Activated CD4-positive, alpha-beta T cell treated with anti-CD3 and anti-CD28 coated beads for 48 hours (primary cell): ENCODE measurements around the gene NT5M.
"Not testable (repeated sequence)": the region's sequence is repeated elsewhere in the genome, so short reads cannot be mapped to it uniquely, and the experiment has no call there.

Source experiments
- DNase-seq: peaks from one replicate; pipeline ENCODE4 v3.0.0-alpha.2; 2020

Gene NT5M

DNA sequence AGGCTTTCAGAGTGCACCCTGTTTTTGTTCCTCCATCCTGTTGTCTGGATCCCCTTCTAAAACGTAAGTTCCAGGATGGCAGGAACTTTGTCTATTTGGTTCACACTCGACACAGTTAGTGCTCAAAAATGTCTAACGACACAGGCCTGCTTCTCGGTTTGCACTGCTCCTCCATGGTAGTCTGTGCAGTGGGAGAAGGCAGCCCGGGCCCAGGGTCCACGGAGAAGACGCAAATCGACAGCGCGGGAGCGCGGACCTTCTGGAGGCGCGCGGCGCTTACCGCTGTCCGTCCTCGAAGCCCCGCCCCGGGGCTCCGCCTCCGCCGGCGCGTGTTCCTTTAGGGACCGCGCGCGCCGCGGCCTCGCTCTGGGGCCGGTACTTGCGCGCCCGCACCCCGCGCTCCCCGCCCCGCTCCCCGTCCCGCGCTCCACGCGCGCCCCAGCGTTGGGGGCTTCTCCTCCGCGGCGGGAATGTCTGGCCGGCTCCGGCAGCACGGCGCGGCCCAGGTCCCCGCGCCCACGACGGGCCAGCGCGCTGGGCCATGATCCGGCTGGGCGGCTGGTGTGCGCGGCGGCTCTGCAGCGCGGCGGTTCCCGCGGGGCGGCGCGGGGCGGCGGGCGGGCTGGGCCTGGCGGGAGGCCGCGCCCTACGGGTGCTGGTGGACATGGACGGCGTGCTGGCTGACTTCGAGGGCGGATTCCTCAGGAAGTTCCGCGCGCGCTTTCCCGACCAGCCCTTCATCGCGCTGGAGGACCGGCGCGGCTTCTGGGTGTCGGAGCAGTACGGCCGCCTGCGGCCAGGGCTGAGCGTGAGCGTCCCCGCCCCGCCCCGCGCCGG, at the start of gene NT5M:
Gene NT5M, plus strand, starts transcription at position 364 of the 837 bp plus-strand sequence. Its CDS starts 178 bp downstream, at position 542.
- DNase-seq = peak; percentile 79

GRCh38 chr17:17253406-17253805, 49.8 kb upstream of the NT5M start:
- DNase-seq = no peak

DNA sequence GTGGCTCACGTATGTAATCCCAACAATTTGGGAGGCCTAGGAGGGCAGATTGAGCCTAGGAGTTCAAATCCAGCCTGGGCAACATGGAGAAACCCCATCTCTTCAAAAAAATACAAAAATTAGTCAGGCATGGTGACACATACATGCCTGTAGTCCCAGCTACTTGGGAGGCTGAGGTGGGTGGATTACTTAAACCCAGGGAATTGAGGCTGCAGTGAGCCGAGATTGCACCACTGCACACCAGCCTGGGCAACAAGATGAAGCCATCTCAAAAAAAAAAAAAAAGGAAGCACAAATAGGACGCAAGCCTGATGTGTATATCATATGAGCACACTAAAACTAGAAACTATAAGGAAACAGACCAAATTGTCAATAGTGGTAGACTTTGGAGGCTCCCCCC, 49.1 kb upstream of the NT5M start:
- no peak for DNase-seq

DNA sequence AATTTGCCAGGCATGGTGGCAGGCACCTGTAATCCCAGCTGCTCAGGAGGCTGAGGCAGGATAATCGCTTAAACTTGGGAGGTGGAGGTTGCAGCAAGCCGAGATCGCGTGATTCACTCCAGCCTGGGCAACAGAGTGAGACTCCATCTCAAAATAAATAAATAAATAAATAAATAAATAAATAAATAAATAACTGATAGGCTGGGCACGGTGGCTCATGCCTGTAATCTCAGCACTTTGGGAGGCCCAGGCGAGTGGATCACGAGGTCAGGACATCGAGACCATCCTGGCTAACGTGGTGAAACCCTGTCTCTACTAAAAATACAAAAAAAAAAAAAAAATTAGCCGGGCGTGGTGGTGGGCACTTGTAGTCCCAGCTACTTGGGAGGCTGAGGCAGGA, 47.5 kb upstream of the NT5M start:
- not testable (repeated sequence) for DNase-seq

- DNase-seq = no peak
These were observed 46.9 kb upstream of the NT5M start for GRCh38 chr17:17256316-17256715.

GRCh38 chr17:17258011-17258410, 45.2 kb upstream of the NT5M start:
- DNase-seq = no peak

DNA sequence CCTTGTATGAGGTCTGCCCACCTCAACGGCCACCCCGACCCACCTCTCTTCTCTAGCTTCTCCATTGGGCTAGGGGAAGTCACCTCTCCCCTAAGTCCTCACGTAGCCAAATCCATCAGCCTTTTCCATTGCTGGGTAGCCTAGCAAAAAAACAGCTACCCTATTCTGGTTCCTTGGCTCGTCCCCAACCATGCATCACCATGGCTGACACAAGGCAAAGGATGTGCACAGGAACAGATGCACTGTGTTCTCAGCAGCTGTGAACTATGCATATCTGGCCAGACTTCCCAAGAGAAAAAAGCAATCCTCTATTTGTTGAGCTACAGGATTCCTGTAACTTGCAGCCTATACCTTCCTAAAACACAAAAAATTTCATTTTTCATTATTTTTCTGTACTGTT, 44.2 kb upstream of the NT5M start:
- DNase-seq = no peak

DNA sequence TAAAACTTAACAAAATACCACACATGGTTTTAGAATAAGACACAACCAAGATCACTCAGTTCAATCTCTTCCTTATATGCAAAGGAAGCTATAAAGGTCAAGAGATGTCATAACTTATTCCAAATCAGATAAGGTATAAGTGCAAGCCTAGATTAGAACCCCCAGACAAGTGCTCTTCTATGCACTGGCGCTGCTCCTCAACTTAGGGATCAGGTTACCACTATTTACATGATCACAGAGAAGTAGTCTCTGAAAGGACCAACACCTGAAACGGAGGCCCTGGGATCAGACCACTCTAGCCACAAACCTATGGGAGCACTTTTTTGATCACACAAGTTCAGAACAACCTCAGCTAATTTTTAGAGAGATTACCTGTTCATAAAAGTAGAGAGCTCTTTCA, 38.7 kb upstream of the NT5M start:
- no peak for DNase-seq

DNA sequence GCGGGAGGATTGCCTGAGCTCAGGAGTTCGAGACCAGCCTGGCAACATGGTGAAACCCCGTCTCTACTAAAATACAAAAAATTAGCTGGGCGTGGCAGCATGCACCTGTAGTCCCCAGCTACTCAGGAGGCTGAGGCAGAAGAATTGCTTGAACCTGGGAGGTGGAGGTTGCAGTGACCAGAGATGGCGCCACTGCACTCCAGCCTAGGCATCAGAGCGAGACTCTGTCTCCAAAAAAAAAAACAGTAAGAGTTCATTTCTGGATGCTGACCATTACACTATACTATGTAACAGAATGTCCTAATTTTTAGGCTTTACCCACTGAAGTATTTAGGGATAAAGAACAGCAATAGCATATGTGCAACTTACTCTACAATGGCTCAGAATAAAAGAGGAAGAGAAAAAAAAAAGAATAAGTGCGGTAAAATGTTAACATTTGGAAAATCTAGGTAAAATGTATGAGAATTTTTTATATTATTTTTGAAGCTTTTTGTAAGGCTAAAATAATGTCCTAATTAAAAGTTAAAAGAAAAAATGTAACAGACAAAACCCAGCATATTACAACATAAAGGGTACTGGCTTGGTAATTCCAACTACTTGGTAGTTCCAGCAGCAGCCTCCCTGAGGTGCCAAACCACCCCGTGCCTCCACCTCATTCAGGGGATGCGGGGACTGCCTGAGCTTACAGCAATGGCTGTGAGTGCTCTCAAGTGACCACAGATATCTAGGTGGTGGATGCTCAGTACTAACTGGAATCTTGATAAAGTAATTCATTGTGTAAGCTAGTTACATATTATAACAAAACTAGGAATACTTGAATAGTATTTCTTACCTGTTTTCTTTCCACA, 33.0 kb upstream of the NT5M start:
- DNase-seq = peak; percentile 52

DNA sequence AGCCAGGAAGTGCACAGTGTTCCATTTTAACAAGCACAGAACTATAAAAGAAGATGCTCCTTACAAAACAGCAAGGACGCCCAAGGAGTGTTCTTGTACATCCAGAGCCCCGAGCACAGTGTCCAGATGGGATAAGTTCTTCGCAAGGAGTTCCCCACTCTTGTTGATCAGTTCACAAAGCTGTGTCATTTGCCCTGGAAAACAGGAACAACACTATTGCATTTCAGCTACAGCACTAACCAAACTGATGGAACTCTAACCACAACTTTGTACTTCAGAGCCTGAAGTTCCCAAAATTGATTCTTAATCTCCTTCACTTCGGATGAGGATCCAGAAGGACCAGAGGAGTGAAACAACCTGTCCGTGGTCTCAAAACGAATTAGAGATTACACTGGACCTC, 27.2 kb upstream of the NT5M start:
- DNase-seq = no peak

DNA sequence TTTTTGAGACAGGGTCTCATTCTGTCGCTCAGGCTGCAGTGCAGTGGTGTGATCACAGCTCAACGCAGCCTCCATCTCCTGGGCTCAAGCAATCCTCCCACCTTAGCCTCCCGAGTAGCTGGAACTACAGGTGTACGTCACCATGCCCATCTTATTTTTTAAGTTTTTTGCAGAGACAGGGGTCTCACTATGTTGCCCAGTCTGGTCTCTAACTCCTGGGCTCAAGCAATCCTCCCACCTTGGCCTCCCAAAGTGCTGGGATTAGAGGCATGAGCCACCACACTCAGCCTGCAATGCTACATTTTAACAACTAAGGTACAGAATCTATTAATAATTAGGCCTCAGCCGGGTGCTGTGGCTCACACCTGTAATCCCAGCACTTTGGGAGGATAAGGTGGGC, 25.7 kb upstream of the NT5M start:
- not testable (repeated sequence) for DNase-seq

GRCh38 chr17:17279316-17279715, 23.9 kb upstream of the NT5M start:
- DNase-seq = no peak

GRCh38 chr17:17280613-17281549, 22.3 kb upstream of the NT5M start, which contains the start of gene COPS3:
Gene COPS3 (minus strand): TSS chr17:17281246. CDS start chr17:17281186, 60 bp downstream.
- DNase-seq = peak; percentile 99

DNA sequence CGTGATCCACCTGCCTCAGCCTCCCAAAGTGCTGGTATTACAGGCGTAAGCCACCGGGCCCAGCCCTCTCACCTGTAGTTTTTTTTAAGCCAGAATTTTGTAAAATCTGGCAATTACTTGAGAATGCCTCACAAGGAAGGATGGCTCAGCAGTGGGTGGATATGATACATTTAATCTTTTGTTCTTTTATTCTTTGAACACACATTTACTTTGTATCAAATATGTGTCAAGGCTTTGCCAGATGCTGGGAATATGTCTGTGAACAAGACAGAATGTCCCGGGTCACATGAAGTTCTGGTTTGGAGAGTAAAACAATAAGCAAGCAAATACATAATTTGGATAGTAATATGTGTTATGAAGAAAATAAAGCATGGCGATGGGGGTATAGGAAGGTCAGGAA, 17.2 kb upstream of the NT5M start:
- no peak for DNase-seq

DNA sequence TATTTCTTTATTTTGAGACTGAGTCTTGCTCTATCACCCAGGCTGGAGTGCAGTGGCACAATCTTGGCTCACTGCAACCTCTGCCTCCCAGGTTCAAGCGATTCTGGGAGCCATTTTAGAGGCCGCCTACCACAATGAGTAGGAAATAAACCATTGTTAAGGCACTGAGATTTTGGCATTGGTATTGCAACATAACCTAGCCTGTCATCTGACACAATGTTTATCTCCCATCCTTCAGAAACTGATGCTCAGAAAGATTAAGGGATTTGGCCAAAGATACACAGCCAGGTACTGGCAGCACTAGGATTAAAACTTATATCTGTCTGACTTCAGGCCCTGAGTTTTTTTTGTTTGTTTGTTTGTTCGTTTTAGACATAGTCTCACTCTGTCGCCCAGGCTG, 14.1 kb upstream of the NT5M start:
- DNase-seq = no peak

DNA sequence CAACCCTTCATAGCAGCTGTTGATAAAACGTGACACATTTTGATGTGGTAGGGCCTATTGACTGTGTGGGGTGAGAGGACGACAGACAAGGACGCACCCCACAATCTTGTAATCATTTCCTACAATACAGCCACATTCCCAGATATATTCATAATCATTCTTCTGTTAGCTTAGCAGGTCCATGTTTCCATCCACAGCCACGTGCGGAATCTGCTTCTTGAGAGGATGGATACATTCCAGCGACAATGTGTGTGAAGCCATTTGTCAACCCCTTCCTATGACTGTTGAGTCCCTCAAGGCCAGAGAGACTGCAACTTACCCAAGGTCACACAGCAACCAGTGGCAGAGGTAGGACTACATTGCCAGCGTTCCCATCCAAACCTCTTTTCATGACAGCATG, 13.5 kb upstream of the NT5M start:
- no peak for DNase-seq

GRCh38 chr17:17295141-17295540, 8.0 kb upstream of the NT5M start:
- no peak for DNase-seq

GRCh38 chr17:17297217-17297616, 6.0 kb upstream of the NT5M start:
- DNase-seq = no peak

DNA sequence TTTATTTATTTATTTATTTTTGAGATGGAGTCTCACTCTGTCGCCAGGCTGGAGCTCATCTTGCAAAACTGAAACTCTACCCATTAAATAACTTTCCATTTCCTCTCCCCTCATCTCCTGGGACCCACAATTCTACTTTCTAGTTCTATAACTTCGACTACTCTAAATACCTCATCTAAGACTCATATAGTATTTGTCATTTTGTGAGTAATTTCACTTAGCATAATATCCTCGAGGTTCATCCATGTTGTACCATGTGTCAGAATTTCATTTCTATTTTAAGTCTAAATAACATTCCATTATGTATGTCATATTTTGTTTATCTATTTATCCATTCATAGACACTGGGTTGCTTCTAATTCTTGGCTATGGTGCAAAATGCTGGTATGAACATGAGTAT, 5.1 kb upstream of the NT5M start:
- DNase-seq = no peak

DNA sequence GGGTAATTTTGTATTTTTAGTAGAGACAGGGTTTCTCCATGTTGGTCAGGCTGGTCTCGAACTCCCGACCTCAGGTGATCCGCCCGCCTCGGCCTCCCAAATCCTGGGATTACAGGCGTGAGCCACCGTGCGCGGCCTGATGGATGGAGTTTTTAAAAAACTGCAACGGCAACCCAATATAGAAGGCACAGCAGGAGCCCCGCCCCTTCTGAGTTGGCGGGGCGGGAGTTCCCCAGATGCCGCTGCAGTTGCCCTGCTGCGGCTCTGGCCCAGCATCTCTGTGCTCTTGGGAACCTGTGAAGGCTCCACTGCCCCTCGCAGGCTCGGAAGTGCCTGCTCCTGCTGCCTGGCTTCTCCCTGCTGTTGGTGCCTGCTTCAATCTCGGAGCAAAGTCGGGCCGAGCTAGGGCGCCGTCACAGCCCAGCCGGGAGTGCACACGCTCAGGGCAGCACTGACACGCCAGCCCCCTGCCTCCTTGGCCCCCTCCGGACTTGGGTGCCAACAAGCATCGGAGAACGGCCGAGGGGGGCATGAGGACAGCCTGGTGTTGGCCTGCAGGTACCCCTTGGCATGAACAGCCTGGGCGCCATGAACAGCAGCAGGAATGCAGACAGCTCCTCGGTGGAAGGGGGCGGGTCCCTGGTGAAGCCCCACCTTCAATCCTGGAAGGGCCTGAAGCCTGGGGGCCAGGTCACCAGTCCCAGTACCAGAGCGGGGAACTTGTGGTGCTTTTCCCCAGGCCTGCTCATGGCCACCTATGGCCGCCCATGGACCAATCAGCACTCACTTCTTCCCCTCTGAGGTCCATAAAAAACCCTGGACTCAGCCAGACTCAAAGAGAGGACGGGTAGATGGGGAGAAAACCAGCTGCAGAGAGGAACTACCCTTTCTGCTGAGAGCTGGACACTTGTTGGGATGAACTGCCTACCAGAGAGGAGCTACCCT, 2.3 kb upstream of the NT5M start:
- peak; percentile 69 for DNase-seq

DNA sequence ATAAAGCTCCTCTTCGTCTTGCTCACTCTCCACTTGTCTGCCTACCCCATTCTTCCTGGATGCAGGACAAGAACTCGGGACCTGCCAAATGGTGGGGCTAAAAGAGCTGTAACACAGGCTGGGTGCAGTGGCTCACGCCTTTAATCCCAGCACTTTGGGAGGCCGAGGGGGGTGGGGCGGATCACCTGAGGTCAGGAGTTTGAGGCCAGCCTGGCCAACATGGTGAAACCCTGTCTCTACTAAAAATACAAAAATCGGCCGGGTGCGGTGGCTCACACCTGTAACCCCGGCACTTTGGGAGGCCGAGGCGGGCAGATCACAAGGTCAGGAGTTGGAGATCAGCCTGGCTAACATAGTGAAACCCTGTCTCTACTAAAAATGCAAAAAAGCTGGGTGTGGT, 1.5 kb upstream of the NT5M start:
- DNase-seq = not testable (repeated sequence)
